AG09319 (cell line): Measurements from ENCODE around the gene LRRC55.

Experiments used
- DNase-seq: peaks from one replicate; pipeline ENCODE4 v3.0.0-alpha.2; 2010; ENCODE audit warnings: low read depth; ENCODE audit errors: extremely low read depth
- CTCF ChIP-seq: IDR thresholded peaks from 2 replicates; pipeline ENCODE4 v1.5.1; 2011; ENCODE audit warnings: low read depth, mild to moderate bottlenecking, inconsistent platforms, low read length, moderate library complexity

LRRC55 gene

GRCh38 chr11:57210781-57211180 lies 29.0 kb downstream of the LRRC55 start:
- DNase-seq: no peak
- no peak for TF ChIP-seq CTCF

- no peak for DNase-seq
These were observed 31.8 kb downstream of the LRRC55 start for GRCh38 chr11:57213342-57214097.

DNA sequence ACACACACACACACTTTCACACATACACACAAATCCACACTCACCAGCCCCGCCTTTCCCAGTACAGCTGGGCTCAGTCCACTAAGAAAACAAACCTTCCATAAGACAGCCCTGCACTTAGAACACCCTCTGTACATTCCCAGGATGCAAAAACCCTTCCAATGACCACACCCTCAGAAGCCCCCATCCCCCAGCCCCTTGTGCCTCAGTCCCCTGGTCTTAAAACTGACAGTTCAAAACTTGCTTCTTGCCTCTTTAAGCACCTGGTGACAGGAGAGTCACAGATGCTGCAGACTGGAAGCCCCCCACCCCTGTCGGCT lies 32.3 kb downstream of the LRRC55 start:
- no peak for DNase-seq
- TF ChIP-seq CTCF: no peak

More at GRCh38 chr11:57213342-57214097, 31.8 kb downstream of the LRRC55 start:
- no peak for TF ChIP-seq CTCF

- TF ChIP-seq CTCF: no peak
- peak; percentile 34 for DNase-seq
These were observed 32.7 kb downstream of the LRRC55 start for GRCh38 chr11:57214494-57214893.

GRCh38 chr11:57216463-57216862 lies 34.7 kb downstream of the LRRC55 start:
- DNase-seq: no peak
- TF ChIP-seq CTCF: no peak

DNA sequence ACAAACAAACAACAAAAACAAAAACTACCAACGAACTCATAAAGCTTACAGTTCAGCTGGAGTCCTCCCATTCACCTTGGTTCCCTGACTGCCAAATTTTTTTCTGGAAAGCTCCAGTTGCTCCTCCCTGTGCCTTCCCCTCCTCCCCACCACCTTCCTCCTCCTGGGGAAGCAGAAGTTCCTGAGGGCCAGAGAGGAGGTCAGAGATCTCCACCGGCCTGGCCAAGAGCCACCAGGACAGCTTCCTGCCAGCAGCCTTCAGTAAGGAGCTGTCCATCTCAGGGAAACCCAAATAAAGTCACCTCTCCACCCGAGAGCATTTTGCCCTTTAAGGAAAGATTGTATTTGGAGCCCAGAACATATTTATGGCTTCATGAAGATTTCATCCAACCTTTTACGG lies 35.3 kb downstream of the LRRC55 start:
- DNase-seq: no peak
- no peak for TF ChIP-seq CTCF

GRCh38 chr11:57219021-57219627 lies 37.4 kb downstream of the LRRC55 start:
- TF ChIP-seq CTCF: no peak
- DNase-seq: no peak
